GM23338 (cell line): Measurements from ENCODE around the gene KIAA0513.

ENCODE experiments used
- CREB1 ChIP-seq: fragments of 250-450 bp; sonication (Bioruptor Pico); IDR thresholded peaks from 2 replicates; pipeline ENCODE4 v1.5.0; 2020; ENCODE audit warnings: low read depth, mild to moderate bottlenecking, moderate library complexity
- CTCF ChIP-seq, 2 experiments: fragments of 200-600 bp in 1 of 2; sonication (generic) in 1 of 2; conservative IDR thresholded peaks; 2 replicates each; pipeline versions ENCODE4 v1.5.1 to v1.6.1; 2016 to 2017; ENCODE audit warnings: antibody characterized with exemption in 2 of 2, low read depth in 2 of 2, mild to moderate bottlenecking in 2 of 2, moderate library complexity in 1 of 2
- ETS1 ChIP-seq: IDR thresholded peaks from 2 replicates; pipeline ENCODE4 v1.6.1; 2016; ENCODE audit warnings: antibody characterized with exemption
- EZH2 ChIP-seq: fragments of 200-600 bp; sonication (generic); IDR thresholded peaks from one replicate; pipeline ENCODE4 v1.8.0; 2017; ENCODE audit warnings: antibody characterized with exemption, mild to moderate bottlenecking, low read depth; ENCODE audit not compliant: unreplicated experiment
- EZH2phosphoT487 ChIP-seq: fragments of 200-600 bp; sonication (generic); IDR thresholded peaks from one replicate; pipeline ENCODE4 v1.8.1; 2018; ENCODE audit warnings: antibody characterized with exemption; ENCODE audit not compliant: unreplicated experiment
- JUNB ChIP-seq: IDR thresholded peaks from one replicate; pipeline ENCODE4 v1.6.1; 2016; ENCODE audit warnings: antibody characterized with exemption; ENCODE audit not compliant: unreplicated experiment
- POLR2AphosphoS5 ChIP-seq: IDR thresholded peaks from 2 replicates; pipeline ENCODE4 v1.6.1; 2016; ENCODE audit warnings: antibody characterized with exemption, low read depth
- REST ChIP-seq: IDR thresholded peaks from one replicate; pipeline ENCODE4 v1.6.1; 2018; ENCODE audit warnings: antibody characterized with exemption; ENCODE audit not compliant: unreplicated experiment
- ZNF331 ChIP-seq: fragments of 250-450 bp; sonication (Bioruptor Pico); IDR thresholded peaks from 2 replicates; pipeline ENCODE4 v1.5.0; 2020; ENCODE audit warnings: low read depth, mild to moderate bottlenecking, moderate library complexity
- ZNF462 ChIP-seq: fragments of 250-450 bp; sonication (Bioruptor Pico); IDR thresholded peaks from 2 replicates; pipeline ENCODE4 v1.5.0; 2020; ENCODE audit warnings: mild to moderate bottlenecking, moderate library complexity

GRCh38 chr16:85002099-85002541 lies 25.5 kb upstream of the KIAA0513 start:
- TF ChIP-seq POLR2AphosphoS5 (no peak), JUNB (no peak), CTCF (conservative IDR thresholded peaks at IDR 0.05; ENCODE audit: low read depth in 2 of 2) (no peak), REST (no peak), EZH2 (no peak), CREB1 (CRISPR knock-in tag) (no peak), ETS1 (no peak), ZNF331 (CRISPR knock-in tag) (no peak), EZH2phosphoT487 (no peak), ZNF462 (no peak)
